HG03045 (cell line): ENCODE results near the gene ENAH.

Experiments
- ATAC-seq: cut with Tn5 transposase; IDR thresholded peaks from one replicate; pipeline ENCODE4 v1.9.1; 2021; ENCODE audit warnings: mild to moderate bottlenecking, moderate library complexity; ENCODE audit not compliant: unreplicated experiment

ENAH gene

GRCh38 chr1:225461533-225462428, 191.1 kb downstream of the ENAH start:
- ATAC-seq: no peak

- no peak for ATAC-seq
Measured at GRCh38 chr1:225460737-225461532, 192.0 kb downstream of the ENAH start.

GRCh38 chr1:225460021-225460736, 192.7 kb downstream of the ENAH start:
- ATAC-seq: no peak

- no peak for ATAC-seq
Measured at GRCh38 chr1:225458222-225458631, 194.7 kb downstream of the ENAH start.

- ATAC-seq: no peak
Measured at GRCh38 chr1:225454733-225455132, 198.2 kb downstream of the ENAH start.

GRCh38 chr1:225453797-225454648, 198.9 kb downstream of the ENAH start:
- ATAC-seq: no peak

- no peak for ATAC-seq
Measured at GRCh38 chr1:225451840-225452515, 200.9 kb downstream of the ENAH start.

GRCh38 chr1:225451340-225451739, 201.6 kb downstream of the ENAH start:
- no peak for ATAC-seq

GRCh38 chr1:225450491-225451191, 202.3 kb downstream of the ENAH start:
- ATAC-seq: no peak

GRCh38 chr1:225449774-225450173, 203.1 kb downstream of the ENAH start:
- no peak for ATAC-seq

GRCh38 chr1:225449261-225449660, 203.7 kb downstream of the ENAH start:
- no peak for ATAC-seq

- no peak for ATAC-seq
Measured at GRCh38 chr1:225448146-225448805, 204.6 kb downstream of the ENAH start.

GRCh38 chr1:225447650-225448089, 205.3 kb downstream of the ENAH start:
- ATAC-seq: no peak

GRCh38 chr1:225446981-225447615, 205.8 kb downstream of the ENAH start:
- ATAC-seq: no peak

- no peak for ATAC-seq
Measured at GRCh38 chr1:225446595-225446960, 206.3 kb downstream of the ENAH start.

- no peak for ATAC-seq
Measured at GRCh38 chr1:225445639-225446594, 207.0 kb downstream of the ENAH start.

GRCh38 chr1:225442123-225442505, 210.8 kb downstream of the ENAH start:
- no peak for ATAC-seq
